ENCODE data around the gene HSPA12B. TPM values are rescaled to one million over a fixed set of nuclear protein-coding genes. Genes with fewer than 3 reads are reported as not detected.

HSPA12B gene
- total and polyA plus RNA-seq, 9 of the 15 experiments (the other 6 are each of a cell fraction or from before 2014, with no cell fraction given) = 0.03 to 0.07 TPM; not detected in 7

- Histone ChIP-seq H3K9me3 (replicated peaks; ENCODE audit: control insufficient read depth, insufficient read depth, low read depth, low read length) (no peaks in the 10 kb centered on the region), H3K4me1 (replicated peaks in 1 of 2; ENCODE audit: control insufficient read depth in 2 of 2, insufficient read depth in 2 of 2, low read length in 2 of 2) (peaks cover 0 to 17% of the 10 kb centered on the region in 2 experiments; a peak in 3 of 5 replicates), H3K9ac (ENCODE audit: insufficient read depth in 1 of 2, low read depth in 2 of 2, low read length in 2 of 2) (peak overlapping the region in 1 of 2 experiments; percentile 45; a peak in 2 of 4 replicates), H2AFZ (ENCODE audit: low read depth, low read length) (no peak overlapping the region), H3K4me3 (no peak overlapping the region), H3K27ac (ENCODE audit: extremely low read depth, low read depth, low read length) (no peak overlapping the region), H3K27me3 (ENCODE audit: control insufficient read depth in 2 of 2, insufficient read depth in 2 of 2, low read length in 2 of 2) (no peaks in the 10 kb centered on the region), H4K20me1 (replicated peaks; ENCODE audit: control insufficient read depth, insufficient read depth, low read length) (no peaks in the 10 kb centered on the region), H3K79me2 (ENCODE audit: control insufficient read depth, insufficient read depth, low read length) (peaks cover 2% of the 10 kb centered on the region; the same call in 2 of the 3 replicates), H3K4me2 (ENCODE audit: insufficient read depth, low read length) (no peak overlapping the region), H3K9me1 (ENCODE audit: control insufficient read depth, insufficient read depth, low read length) (no peaks in the 10 kb centered on the region), H3K36me3 (ENCODE audit: control insufficient read depth, insufficient read depth, low read length) (peaks cover 52% of the 10 kb centered on the region; the same call in 2 of the 3 replicates)
- FAIRE-seq = no peak
- in situ Hi-C loops (cut with MboI) (no loop called here), intact Hi-C loops (cut with micrococcal nuclease) (no loop called here)
- ChIA-PET POLR2A (no interaction called here), CTCF (ENCODE audit: low intra/inter-chr PET ratio) (no interaction called here)
- TF ChIP-seq DEAF1 (CRISPR knock-in tag; IDR thresholded peaks at IDR 0.05) (no peak), MAZ (CRISPR knock-in tag; conservative IDR thresholded peaks at IDR 0.05 in 1 of 2, IDR thresholded peaks at IDR 0.05 in 1 of 2) (no peak), TGIF2 (CRISPR knock-in tag; IDR thresholded peaks at IDR 0.05) (no peak), PURB (CRISPR knock-in tag; IDR thresholded peaks at IDR 0.05; ENCODE audit: low read depth) (no peak), ELF1 (tag; IDR thresholded peaks at IDR 0.05) (no peak), C11orf30 (IDR thresholded peaks at IDR 0.05; ENCODE audit: low read depth) (no peak), CHD1 (IDR thresholded peaks at IDR 0.05; ENCODE audit: low read length) (no peak), ZNF224 (CRISPR knock-in tag; IDR thresholded peaks at IDR 0.05) (no peak), CBX2 (IDR thresholded peaks at IDR 0.05; ENCODE audit: insufficient read depth, low read length, poor library complexity, severe bottlenecking) (no peak), BHLHE40 (IDR thresholded peaks at IDR 0.05; ENCODE audit: low read length) (no peak), ZNF589 (CRISPR knock-in tag; IDR thresholded peaks at IDR 0.05; ENCODE audit: low read depth) (no peak), ATF7 (IDR thresholded peaks at IDR 0.05) (no peak), EWSR1 (IDR thresholded peaks at IDR 0.05; ENCODE audit: borderline replicate concordance, low read depth, partially characterized antibody) (no peak), KAT7 (CRISPR knock-in tag; IDR thresholded peaks at IDR 0.05; ENCODE audit: borderline replicate concordance) (no peak), MCM3 (IDR thresholded peaks at IDR 0.05) (no peak), TCF15 (CRISPR knock-in tag; IDR thresholded peaks at IDR 0.05) (no peak), TRIM24 (IDR thresholded peaks at IDR 0.05) (no peak)
- TF ChIP-seq, protein P1, sequence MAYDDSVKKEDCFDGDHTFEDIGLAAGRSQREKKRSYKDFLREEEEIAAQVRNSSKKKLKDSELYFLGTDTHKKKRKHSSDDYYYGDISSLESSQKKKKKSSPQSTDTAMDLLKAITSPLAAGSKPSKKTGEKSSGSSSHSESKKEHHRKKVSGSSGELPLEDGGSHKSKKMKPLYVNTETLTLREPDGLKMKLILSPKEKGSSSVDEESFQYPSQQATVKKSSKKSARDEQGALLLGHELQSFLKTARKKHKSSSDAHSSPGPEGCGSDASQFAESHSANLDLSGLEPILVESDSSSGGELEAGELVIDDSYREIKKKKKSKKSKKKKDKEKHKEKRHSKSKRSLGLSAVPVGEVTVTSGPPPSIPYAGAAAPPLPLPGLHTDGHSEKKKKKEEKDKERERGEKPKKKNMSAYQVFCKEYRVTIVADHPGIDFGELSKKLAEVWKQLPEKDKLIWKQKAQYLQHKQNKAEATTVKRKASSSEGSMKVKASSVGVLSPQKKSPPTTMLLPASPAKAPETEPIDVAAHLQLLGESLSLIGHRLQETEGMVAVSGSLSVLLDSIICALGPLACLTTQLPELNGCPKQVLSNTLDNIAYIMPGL (CRISPR knock-in tag; IDR thresholded peaks at IDR 0.05) = no peak
- no peak for ATAC-seq
- no TSS peak for BruUV-seq (replicated peaks)
- DNase-seq (ENCODE audit: extremely low read depth in 1 of 4, low spot score in 3 of 4) = no peak
- 92% methylated on average over 8 of the region's 11 CpGs for WGBS (ENCODE audit: insufficient coverage, low coverage, missing lambda C conversion rate)
Observed at GRCh38 chr20:3759884-3760283, 27.4 kb downstream of the HSPA12B start.

Measured in K562 (cell line).